ENCODE data around the gene CIDEC. TPM values are rescaled to one million over a fixed set of nuclear protein-coding genes. Genes with fewer than 3 reads are reported as not detected.
A peak's percentile ranks its signal among the peaks of the same experiment; 100 is the strongest.

Gene CIDEC
- total RNA-seq, 2 experiments from 2014 or later = not detected

DNA sequence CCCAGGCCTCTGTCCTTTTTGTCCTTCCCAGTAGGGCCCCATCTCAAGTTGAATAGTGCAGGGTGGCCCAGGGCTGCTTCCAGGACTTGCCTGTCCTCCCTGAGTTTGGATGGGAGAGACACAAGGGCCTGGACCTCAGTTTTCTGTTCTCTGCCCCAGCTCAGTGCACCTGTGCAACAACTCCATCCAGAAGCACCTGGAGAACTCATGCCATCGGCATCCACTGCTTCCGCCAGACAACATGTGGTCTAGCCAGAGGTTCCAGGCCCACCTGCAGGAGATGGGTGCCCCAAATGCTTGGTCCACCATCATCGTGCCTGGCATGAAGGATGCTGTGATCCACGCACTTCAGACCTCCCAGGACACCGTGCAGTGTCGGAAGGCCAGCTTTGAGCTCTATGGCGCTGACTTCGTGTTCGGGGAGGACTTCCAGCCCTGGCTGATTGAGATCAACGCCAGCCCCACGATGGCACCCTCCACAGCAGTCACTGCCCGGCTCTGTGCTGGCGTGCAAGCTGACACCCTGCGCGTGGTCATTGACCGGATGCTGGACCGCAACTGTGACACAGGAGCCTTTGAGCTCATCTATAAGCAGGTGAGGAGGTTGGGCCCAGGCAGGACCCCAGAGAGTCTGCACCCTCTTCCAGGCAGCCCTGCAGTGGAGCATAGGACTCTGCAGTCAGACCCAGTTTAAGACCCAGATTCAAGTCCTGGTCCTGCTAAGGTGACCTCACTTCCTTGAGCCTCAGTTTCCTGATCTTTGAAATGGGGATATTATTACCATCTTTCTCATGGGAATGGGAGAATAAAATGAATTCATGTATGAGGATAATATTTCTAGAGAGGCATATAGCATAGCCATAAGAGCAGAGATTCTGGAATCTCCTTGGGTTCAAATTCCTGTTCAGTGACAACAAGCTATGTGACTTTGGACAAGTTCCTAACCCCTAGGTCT, 51.0 kb downstream of the CIDEC start:
- H3K9me3 ChIP-seq (ENCODE audit: low read length) = no peaks in the 10 kb centered on the region
- intact Hi-C loops (cut with micrococcal nuclease; ENCODE audit: unreplicated experiment) = no loop called here
- no peaks in the 10 kb centered on the region for H3K9me2 ChIP-seq (ENCODE audit: insufficient read depth, low read length)
- BruUV-seq (replicated peaks) = no TSS peak
- H3K27ac ChIP-seq (ENCODE audit: low read depth, low read length, poor library complexity, severe bottlenecking) = no peak overlapping the region
- H3K36me3 ChIP-seq (ENCODE audit: insufficient read depth, low read length) = peaks cover 64% of the 10 kb centered on the region
- no peaks in the 10 kb centered on the region for H4K20me1 ChIP-seq (ENCODE audit: insufficient read depth, low read length)
- ChIA-PET POLR2A (interaction anchor here (0.7 kb wide), 1 partner anchor 8 kb away, joined by 3 read pairs; no protein-coding TSS in a partner anchor), CTCF (ENCODE audit: unreplicated experiment) (interaction anchor here (0.5 to 0.9 kb wide), 2 partner anchors 101 to 328 kb away, joined by 3 read pairs; no protein-coding TSS in a partner anchor)
- no peaks in the 10 kb centered on the region for H3K79me2 ChIP-seq (ENCODE audit: insufficient read depth, low read depth, low read length)
- no peak overlapping the region for H3K4me3 ChIP-seq (ENCODE audit: low read depth, low read length, poor library complexity, severe bottlenecking)
- H3K4me1 ChIP-seq (ENCODE audit: insufficient read depth, low read length, poor library complexity, severe bottlenecking) = peaks cover 3% of the 10 kb centered on the region
- no peak overlapping the region for H2AFZ ChIP-seq (ENCODE audit: low read length)
- DNase-seq (ENCODE audit: low spot score) = no peak
- TF ChIP-seq EZH2phosphoT487 (IDR thresholded peaks at IDR 0.05; ENCODE audit: borderline replicate concordance, low read depth, low read length) = no peak
- TF ChIP-seq, protein P1, sequence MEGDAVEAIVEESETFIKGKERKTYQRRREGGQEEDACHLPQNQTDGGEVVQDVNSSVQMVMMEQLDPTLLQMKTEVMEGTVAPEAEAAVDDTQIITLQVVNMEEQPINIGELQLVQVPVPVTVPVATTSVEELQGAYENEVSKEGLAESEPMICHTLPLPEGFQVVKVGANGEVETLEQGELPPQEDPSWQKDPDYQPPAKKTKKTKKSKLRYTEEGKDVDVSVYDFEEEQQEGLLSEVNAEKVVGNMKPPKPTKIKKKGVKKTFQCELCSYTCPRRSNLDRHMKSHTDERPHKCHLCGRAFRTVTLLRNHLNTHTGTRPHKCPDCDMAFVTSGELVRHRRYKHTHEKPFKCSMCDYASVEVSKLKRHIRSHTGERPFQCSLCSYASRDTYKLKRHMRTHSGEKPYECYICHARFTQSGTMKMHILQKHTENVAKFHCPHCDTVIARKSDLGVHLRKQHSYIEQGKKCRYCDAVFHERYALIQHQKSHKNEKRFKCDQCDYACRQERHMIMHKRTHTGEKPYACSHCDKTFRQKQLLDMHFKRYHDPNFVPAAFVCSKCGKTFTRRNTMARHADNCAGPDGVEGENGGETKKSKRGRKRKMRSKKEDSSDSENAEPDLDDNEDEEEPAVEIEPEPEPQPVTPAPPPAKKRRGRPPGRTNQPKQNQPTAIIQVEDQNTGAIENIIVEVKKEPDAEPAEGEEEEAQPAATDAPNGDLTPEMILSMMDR (conservative IDR thresholded peaks at IDR 0.05; ENCODE audit: low read length) = no peak
- H3K4me2 ChIP-seq (ENCODE audit: low read length) = no peak overlapping the region

DNA sequence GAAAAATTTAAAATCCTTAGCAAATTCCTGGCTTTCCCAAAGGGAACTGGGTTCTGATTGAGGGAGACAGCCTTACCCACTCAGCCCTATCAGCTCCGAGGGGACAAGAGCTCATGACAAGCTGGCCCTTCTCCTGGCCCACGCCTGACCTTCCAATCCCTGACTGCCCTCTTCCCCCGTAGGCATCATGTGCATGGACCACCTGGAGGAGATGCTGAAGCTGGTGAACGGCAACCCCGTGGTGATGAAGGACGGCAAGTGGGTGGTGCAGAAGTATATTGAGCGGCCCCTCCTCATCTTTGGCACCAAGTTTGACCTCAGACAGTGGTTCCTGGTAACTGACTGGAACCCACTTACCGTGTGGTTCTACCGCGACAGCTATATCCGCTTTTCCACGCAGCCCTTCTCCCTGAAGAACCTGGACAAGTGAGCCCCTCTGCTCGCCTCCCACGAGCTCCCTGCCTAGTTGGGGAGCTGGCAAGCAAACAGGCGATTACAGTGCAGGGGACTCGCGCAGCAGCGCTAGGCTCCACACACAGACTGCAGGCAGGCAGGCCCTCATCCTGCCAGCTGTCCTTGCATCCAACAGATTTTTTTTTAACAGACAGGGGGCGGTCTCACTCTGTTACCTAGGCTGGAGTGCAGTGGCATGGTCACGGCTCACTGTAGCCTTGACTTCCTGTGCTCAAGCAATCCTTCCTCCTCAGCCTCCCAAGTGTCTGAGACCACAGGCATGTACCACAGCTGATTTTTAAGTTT, 53.1 kb downstream of the CIDEC start:
- BruUV-seq (replicated peaks) = no TSS peak
- TF ChIP-seq EZH2phosphoT487 (IDR thresholded peaks at IDR 0.05; ENCODE audit: borderline replicate concordance, low read depth, low read length) = no peak
- TF ChIP-seq, protein P1 (conservative IDR thresholded peaks at IDR 0.05; ENCODE audit: low read length) = peak; percentile 73
- Histone ChIP-seq H2AFZ (ENCODE audit: low read length) (no peak overlapping the region), H3K27ac (ENCODE audit: low read depth, low read length, poor library complexity, severe bottlenecking) (peak overlapping the region; percentile 18), H3K4me2 (ENCODE audit: low read length) (no peak overlapping the region), H3K9me3 (ENCODE audit: low read length) (no peaks in the 10 kb centered on the region), H3K9me2 (ENCODE audit: insufficient read depth, low read length) (no peaks in the 10 kb centered on the region), H3K36me3 (ENCODE audit: insufficient read depth, low read length) (peaks cover 47% of the 10 kb centered on the region), H3K79me2 (ENCODE audit: insufficient read depth, low read depth, low read length) (no peaks in the 10 kb centered on the region), H3K4me1 (ENCODE audit: insufficient read depth, low read length, poor library complexity, severe bottlenecking) (peaks cover 3% of the 10 kb centered on the region), H4K20me1 (ENCODE audit: insufficient read depth, low read length) (no peaks in the 10 kb centered on the region), H3K4me3 (ENCODE audit: low read depth, low read length, poor library complexity, severe bottlenecking) (no peak overlapping the region)
- CTCF ChIA-PET (ENCODE audit: unreplicated experiment) = interaction anchor here (0.6 kb wide), 1 partner anchor 84 kb away, joined by 3 read pairs; no protein-coding TSS in a partner anchor
- intact Hi-C loops (cut with micrococcal nuclease; ENCODE audit: unreplicated experiment) = no loop called here
- peak; percentile 60 for DNase-seq (ENCODE audit: low spot score)
- POLR2A ChIA-PET = interaction anchor here (0.6 to 0.7 kb wide), 3 partner anchors 34 to 1455 kb away, joined by 3 to 4 read pairs (median 4); no protein-coding TSS in a partner anchor

Measured in OCI-LY7 (cell line).